Activated T-cell treated with anti-CD3 and anti-CD28 coated beads, Interleukin-2, amount 50 U/mL, for 4 hours (primary cell): ENCODE results near the gene R3HDM4. TPM values are rescaled to one million over a fixed set of nuclear protein-coding genes. Genes with fewer than 3 reads are reported as not detected.
"Not testable (repeated sequence)": the region's sequence is repeated elsewhere in the genome, so short reads cannot be mapped to it uniquely, and the experiment has no call there.

ENCODE experiments used
- ATAC-seq, 2 donors: fragments of 200-7000 bp; cut with Tn5 transposase; one replicate each; pipeline ENCODE4 v1.10.0; 2021
- DNase-seq: peaks from one replicate; pipeline ENCODE4 v3.0.0-alpha.2; 2020
- H3K27me3 Mint-ChIP-seq: one replicate; pipeline ENCODE4 v1.8.0; 2021; ENCODE audit warnings: low read depth, mixed read lengths
- H3K36me3 Mint-ChIP-seq: one replicate; pipeline ENCODE4 v1.8.0; 2022; ENCODE audit warnings: mixed read lengths; ENCODE audit not compliant: insufficient read depth
- H3K4me1 Mint-ChIP-seq: one replicate; pipeline ENCODE4 v1.8.0; 2021; ENCODE audit warnings: low read depth, mixed read lengths
- H3K4me3 Mint-ChIP-seq: one replicate; pipeline ENCODE4 v1.8.0; 2021; ENCODE audit warnings: mild to moderate bottlenecking, moderate library complexity, mixed read lengths
- H3K9me3 Mint-ChIP-seq: one replicate; pipeline ENCODE4 v1.8.0; 2021; ENCODE audit warnings: mixed read lengths
- total RNA-seq, 3 donors: library from RNA; stranded (reverse); gene quantifications; one replicate each; pipeline ENCODE4 v1.2.1, GENCODE V29; 2021

R3HDM4 gene
- total RNA-seq, 3 donors from 2014 or later = 92.3 to 97.7 (median 96.3) TPM

DNA sequence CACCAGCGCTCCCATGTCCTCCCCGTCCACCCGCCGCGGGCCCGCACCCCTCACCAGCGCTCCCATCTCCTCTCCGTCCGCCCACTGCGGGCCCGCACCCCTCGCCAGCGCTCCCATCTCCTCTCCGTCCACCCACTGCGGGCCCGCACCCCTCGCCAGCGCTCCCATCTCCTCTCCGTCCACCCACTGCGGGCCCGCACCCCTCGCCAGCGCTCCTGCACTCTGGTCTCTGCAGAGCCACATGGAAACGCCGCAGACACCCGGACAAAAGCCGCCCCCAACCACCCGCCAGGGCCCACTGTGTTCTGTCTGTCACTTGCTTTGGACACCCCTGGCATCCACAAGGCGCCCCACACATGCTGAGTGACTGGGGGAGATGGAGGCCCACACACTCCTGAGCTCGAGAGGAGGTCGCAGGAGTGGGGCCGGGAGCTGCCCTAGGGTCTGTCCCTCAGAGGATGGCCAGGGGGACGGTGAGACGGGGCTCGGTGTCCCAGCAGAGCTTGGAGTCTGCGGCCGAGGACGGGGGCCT lies 46.2 kb downstream of the R3HDM4 start:
- Mint-ChIP-seq H3K4me3 (no peak overlapping the region), H3K36me3 (peaks cover 13% of the 10 kb centered on the region), H3K4me1 (peaks cover 13% of the 10 kb centered on the region), H3K9me3 (no peaks in the 10 kb centered on the region), H3K27me3 (peaks cover 2% of the 10 kb centered on the region)
- ATAC-seq (no peak), DNase-seq (no peak)

DNA sequence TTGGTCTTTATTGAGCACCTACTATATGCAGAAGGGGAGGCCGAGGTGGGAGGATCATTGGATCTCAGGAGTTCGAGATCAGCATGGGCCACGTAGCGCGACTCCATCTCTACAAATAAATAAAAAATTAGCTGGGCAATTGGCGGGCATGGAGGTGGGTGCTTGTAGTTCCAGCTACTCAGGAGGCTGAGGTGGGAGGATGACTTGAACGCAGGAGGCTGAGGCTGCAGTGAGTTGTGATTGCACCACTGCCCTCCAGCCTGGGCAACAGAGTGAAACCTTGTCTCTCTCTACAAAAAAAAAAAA lies 49.8 kb downstream of the R3HDM4 start:
- H3K4me1 Mint-ChIP-seq = peaks cover 10% of the 10 kb centered on the region
- H3K36me3 Mint-ChIP-seq = no peaks in the 10 kb centered on the region
- ATAC-seq (no peak), DNase-seq (no peak)
- H3K27me3 Mint-ChIP-seq = peaks cover 10% of the 10 kb centered on the region
- peak overlapping the region; percentile 68 for H3K4me3 Mint-ChIP-seq
- no peaks in the 10 kb centered on the region for H3K9me3 Mint-ChIP-seq

DNA sequence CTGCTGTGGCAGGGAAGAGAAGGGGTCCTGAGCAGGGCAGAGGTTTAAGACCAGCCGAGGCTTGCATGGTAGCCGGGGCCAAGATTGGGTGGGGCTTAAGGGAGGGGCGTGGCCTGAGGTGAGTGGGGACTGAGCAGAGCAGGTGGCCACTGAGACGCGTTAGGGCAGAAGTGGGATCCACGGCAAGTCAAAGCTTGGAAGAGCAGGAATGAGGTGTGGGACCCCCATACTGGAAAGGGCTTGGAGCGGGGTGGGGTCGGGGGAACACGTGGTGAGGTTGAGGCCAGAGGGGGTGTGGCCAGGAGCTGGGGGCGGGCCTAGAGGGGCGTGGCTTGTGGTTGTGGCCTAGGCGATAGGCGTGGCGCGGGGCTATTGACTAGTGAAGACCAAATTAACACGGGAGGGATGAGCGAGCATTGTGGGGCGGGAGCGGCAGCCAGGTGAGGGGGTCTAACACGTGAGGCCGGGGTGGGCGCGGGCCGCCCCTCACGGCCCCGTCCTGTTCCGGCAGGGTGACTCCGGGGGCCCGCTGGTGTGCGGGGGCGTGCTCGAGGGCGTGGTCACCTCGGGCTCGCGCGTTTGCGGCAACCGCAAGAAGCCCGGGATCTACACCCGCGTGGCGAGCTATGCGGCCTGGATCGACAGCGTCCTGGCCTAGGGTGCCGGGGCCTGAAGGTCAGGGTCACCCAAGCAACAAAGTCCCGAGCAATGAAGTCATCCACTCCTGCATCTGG lies 50.3 kb downstream of the R3HDM4 start:
- H3K4me1 Mint-ChIP-seq = peaks cover 10% of the 10 kb centered on the region
- DNase-seq (peak; percentile 70), ATAC-seq (peak; percentile 59 to 65)
- no peaks in the 10 kb centered on the region for H3K9me3 Mint-ChIP-seq
- H3K27me3 Mint-ChIP-seq = peaks cover 11% of the 10 kb centered on the region
- no peaks in the 10 kb centered on the region for H3K36me3 Mint-ChIP-seq
- H3K4me3 Mint-ChIP-seq = peak overlapping the region; percentile 68

DNA sequence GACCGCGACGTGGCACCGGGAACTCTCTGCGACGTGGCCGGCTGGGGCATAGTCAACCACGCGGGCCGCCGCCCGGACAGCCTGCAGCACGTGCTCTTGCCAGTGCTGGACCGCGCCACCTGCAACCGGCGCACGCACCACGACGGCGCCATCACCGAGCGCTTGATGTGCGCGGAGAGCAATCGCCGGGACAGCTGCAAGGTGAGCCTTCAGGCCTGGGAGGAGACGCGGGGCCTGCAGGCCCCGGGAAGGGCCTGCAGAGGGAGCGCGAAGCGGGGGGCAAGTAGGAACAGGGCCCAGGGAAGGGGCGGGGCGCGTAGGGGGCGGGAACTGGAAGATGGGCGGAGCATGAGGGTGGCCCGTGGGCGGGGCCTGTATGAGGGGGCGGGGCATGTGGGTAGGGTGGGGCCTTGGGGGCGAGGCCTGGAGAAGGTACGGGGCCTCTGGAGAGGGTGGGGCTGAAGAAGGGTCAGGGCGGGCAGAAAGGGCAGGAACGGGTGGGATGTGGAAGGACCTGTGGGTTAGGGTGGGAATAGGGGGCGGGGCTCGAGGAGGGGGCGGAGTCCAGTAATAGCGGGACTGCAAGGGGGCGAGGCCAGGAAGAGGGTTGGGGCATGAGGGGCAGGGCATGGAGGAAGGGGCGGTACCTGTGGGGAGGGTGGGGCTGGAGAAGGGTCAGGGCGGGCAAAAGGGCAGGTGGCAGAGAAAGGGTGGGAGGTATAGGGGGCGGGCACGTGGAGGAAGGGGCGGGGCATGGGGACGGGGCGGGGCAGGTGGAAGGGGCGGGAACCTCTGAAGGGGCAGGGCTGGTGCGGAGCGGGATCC lies 51.1 kb downstream of the R3HDM4 start:
- peaks cover 11% of the 10 kb centered on the region for H3K27me3 Mint-ChIP-seq
- H3K9me3 Mint-ChIP-seq = no peaks in the 10 kb centered on the region
- H3K4me3 Mint-ChIP-seq = no peak overlapping the region
- peak; percentile 29 to 43 for ATAC-seq
- no peaks in the 10 kb centered on the region for H3K36me3 Mint-ChIP-seq
- peak; percentile 64 for DNase-seq
- H3K4me1 Mint-ChIP-seq = peaks cover 10% of the 10 kb centered on the region

DNA sequence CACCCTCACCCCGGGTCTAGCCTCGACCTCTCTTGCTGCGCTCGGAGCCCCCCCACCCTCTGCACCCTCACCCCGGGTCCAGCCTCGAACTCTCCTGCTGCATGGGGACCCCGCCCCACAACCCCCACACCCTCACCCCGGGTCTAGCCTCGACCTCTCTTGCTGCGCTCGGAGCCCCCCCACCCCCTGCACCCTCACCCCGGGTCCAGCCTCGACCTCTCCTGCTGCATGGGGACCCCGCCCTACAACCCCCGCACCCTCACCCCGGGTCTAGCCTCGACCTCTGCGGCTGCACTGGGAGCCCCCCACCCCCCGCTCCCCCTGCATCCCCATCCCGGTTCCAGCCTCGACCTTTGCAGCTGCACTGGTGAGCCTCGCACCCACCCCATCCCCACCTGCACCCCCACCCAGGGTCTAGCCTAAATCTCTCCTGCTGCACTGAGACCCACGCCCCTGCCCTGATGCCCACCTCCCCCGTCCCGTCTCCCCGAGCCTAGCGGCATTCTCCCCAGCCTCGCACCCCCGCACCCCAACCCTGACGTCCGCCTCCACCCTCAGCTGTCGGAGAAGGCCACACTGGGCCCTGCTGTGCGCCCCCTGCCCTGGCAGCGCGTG lies 51.8 kb downstream of the R3HDM4 start:
- ATAC-seq (no peak), DNase-seq (no peak)
- Mint-ChIP-seq H3K9me3 (no peaks in the 10 kb centered on the region), H3K4me1 (peaks cover 10% of the 10 kb centered on the region), H3K4me3 (no peak overlapping the region), H3K27me3 (peaks cover 11% of the 10 kb centered on the region), H3K36me3 (no peaks in the 10 kb centered on the region)

DNA sequence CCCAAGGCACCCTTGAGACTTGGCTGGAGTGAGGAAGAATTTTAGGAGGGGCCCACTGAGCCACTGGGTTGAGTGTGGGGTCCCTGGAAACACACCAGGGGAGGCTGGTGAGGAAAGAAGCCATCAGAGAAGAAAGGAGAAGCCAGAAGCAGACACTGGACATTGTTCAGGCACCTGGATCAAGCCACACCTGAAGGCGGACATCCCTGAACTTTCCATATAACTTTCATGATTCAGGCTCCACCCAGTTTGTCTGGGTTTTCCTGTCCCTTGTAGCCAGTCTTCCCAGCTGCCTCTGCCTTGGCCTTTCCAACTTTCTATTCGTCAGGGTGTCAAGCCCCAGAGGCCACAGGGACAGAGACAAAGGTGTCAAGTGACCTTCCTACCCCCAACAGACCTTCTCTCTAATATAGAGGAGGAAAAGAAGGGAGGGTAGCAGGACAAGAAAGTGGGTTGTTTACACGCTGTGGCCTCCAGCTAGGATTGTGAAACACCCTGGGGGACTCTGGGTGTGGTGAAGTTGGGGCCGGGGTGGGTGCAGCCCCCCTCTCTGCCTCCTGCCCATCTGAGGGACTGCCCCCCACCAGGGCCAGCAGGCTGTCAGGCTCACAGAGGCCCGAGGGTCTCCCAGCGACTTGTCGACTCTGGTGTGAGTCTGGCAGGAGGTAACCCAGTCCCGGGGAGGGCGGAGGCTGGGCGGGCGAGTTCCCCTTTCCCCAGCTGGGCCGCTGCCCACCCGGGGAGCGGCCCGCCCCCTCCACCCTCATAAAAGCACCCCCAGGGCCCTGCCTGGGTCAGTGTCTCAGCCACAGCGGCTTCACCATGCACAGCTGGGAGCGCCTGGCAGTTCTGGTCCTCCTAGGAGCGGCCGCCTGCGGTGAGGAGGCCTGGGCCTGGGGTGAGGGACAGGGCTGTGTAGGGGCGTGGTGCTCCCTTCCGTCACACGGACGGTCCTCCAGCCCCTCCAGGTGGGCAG lies 53.9 kb downstream of the R3HDM4 start, which contains the start of gene CFD:
Gene CFD (plus strand): TSS at position 797 of the 976 bp plus-strand sequence. CDS start 26 bp downstream, at position 823.
- Mint-ChIP-seq H3K36me3 (no peaks in the 10 kb centered on the region), H3K4me1 (peaks cover 10% of the 10 kb centered on the region), H3K4me3 (no peak within 1 kb of the TSS), H3K9me3 (no peaks in the 10 kb centered on the region), H3K27me3 (peaks cover 14% of the 10 kb centered on the region)
- ATAC-seq (no peak), DNase-seq (no peak)

DNA sequence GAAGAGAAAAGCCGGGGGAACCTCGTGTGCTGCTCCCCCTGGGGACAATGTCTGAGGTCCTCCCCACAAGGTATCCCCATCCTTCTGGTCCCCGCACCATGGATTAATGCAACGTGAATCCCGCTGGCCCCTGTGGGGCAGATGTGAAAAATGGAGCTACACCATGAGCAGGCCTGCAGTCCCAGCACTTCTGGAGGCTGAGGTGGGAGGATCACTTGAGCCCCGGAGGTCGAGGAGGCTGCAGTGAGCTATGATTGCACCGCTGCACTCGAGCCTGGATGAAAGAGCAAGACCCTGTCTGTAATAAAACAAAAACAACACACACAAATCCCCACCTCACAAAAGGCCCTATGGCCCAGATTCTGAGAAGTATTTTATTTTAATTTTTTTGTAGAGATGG lies 54.7 kb downstream of the R3HDM4 start:
- Mint-ChIP-seq H3K4me3 (no peak overlapping the region), H3K27me3 (peaks cover 14% of the 10 kb centered on the region), H3K36me3 (no peaks in the 10 kb centered on the region), H3K4me1 (peaks cover 5% of the 10 kb centered on the region), H3K9me3 (no peaks in the 10 kb centered on the region)
- DNase-seq = no peak
- no peak for ATAC-seq

DNA sequence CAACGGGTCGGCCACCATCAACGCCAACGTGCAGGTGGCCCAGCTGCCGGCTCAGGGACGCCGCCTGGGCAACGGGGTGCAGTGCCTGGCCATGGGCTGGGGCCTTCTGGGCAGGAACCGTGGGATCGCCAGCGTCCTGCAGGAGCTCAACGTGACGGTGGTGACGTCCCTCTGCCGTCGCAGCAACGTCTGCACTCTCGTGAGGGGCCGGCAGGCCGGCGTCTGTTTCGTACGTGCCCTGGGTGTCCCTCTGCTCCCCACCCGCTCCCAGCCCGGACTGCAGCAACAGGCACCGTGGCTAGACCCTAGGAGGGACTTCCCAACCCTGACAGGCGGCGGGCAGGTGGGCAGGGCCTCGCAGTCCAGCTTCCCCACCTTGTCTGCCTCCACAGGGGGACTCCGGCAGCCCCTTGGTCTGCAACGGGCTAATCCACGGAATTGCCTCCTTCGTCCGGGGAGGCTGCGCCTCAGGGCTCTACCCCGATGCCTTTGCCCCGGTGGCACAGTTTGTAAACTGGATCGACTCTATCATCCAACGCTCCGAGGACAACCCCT lies 57.4 kb downstream of the R3HDM4 start:
- Mint-ChIP-seq H3K36me3 (no peaks in the 10 kb centered on the region), H3K9me3 (no peaks in the 10 kb centered on the region), H3K4me1 (no peaks in the 10 kb centered on the region), H3K27me3 (peaks cover 20% of the 10 kb centered on the region), H3K4me3 (no peak overlapping the region)
- ATAC-seq (no peak), DNase-seq (no peak)

DNA sequence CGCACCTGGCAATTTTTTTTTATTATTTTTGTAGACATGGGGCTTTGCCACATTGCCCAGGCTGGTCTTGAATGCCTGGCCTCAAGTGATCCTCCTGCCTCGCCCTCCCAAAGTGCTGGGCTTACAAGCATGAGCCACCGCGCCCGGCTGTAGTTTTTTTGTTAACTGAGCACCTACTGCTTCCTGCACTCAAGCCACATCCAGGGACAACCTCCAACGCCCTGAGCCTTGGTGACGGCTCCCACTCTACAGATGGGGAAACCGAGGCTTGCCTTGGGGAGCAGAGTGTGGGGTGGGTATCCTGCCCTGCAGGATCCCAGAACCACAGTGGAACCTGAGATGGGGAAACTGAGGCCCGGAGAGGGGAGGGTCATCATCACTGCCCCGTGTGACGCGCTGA lies 57.9 kb downstream of the R3HDM4 start:
- H3K4me3 Mint-ChIP-seq = no peak overlapping the region
- DNase-seq (no peak), ATAC-seq (no peak)
- H3K4me1 Mint-ChIP-seq = no peaks in the 10 kb centered on the region
- H3K27me3 Mint-ChIP-seq = peaks cover 22% of the 10 kb centered on the region
- H3K36me3 Mint-ChIP-seq = no peaks in the 10 kb centered on the region
- no peaks in the 10 kb centered on the region for H3K9me3 Mint-ChIP-seq

DNA sequence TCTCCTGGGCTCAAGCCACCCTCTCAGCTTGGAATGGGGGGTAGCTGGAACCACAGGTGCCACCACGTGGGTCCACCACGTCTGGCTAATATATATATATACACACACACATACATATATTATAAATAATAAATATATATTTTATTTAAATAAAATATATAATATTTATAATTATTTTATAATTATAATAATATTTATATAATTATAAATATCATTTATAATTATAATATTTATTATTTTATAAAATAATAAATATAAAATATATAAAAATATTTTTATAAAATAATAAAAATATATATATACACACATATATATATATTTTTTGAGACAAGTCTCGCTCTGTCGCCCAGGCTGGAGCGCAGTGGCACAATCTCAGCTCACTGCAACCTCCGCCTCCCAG lies 58.5 kb downstream of the R3HDM4 start:
- H3K4me1 Mint-ChIP-seq = no peaks in the 10 kb centered on the region
- DNase-seq (no peak), ATAC-seq (no peak)
- no peaks in the 10 kb centered on the region for H3K9me3 Mint-ChIP-seq
- peaks cover 21% of the 10 kb centered on the region for H3K27me3 Mint-ChIP-seq
- no peak overlapping the region for H3K4me3 Mint-ChIP-seq
- H3K36me3 Mint-ChIP-seq = no peaks in the 10 kb centered on the region

DNA sequence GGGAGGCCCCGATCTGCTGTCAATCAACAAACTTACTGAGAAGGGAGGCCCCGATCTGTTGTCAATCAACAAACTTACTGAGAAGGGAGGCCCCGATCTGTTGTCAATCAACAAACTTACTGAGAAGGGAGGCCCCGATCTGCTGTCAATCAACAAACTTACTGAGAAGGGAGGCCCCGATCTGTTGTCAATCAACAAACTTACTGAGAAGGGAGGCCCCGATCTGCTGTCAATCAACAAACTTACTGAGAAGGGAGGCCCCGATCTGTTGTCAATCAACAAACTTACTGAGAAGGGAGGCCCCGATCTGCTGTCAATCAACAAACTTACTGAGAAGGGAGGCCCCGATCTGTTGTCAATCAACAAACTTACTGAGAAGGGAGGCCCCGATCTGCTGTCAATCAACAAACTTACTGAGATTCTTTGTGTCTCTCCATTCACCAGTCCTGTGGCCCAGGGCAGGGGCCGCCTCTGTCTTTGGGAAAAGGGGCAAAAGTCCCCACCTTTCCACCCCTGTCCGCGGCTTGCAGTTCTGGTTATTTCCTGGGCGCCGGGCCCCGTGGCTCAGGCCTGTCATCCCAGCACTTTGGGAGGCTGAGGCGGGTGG lies 59.3 kb downstream of the R3HDM4 start:
- peaks cover 30% of the 10 kb centered on the region for H3K27me3 Mint-ChIP-seq
- not testable (repeated sequence) for H3K36me3 Mint-ChIP-seq, H3K4me3 Mint-ChIP-seq, DNase-seq, H3K9me3 Mint-ChIP-seq, ATAC-seq, H3K4me1 Mint-ChIP-seq

DNA sequence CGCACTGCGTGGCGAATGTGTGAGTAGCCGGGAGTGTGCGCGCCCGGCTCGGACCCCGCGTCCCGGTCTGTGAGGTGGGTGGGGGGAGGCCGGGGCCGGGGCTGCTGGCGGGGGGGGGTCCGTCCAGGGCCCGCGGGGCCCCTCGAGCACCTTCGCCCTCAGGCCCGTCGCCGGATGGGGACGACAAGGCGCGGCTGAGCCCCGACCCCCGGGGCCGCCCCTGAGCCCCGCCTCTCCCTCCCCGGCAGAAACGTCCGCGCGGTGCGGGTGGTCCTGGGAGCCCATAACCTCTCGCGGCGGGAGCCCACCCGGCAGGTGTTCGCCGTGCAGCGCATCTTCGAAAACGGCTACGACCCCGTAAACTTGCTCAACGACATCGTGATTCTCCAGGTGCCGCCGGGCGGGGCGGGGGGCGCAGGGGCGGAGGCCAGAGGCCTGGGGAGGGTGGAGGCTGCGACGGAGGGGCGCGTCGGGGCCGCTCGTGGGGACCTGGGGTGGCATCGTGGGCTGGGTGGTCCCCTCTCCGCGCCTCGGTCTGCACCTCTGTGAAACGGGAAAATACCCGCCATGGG lies 59.9 kb downstream of the R3HDM4 start:
- no peak for ATAC-seq
- no peak for DNase-seq
- H3K36me3 Mint-ChIP-seq = no peaks in the 10 kb centered on the region
- H3K9me3 Mint-ChIP-seq = no peaks in the 10 kb centered on the region
- H3K4me3 Mint-ChIP-seq = no peak overlapping the region
- no peaks in the 10 kb centered on the region for H3K4me1 Mint-ChIP-seq
- H3K27me3 Mint-ChIP-seq = peaks cover 31% of the 10 kb centered on the region
